DMS53 (cell line): ENCODE data around the gene MANF.
"Not testable (repeated sequence)": the region's sequence is repeated elsewhere in the genome, so short reads cannot be mapped to it uniquely, and the experiment has no call there.

Experiments used
- DNase-seq: peaks from one replicate; lab custom pipeline; 2025; lab: John Stamatoyannopoulos, UW

MANF gene

GRCh38 chr3:51373658-51374421 is 11.3 kb upstream of the MANF start:
- no peak for DNase-seq

- DNase-seq: no peak
Observed at GRCh38 chr3:51374456-51374855, 10.6 kb upstream of the MANF start.

- DNase-seq: no peak
Observed at GRCh38 chr3:51375136-51375535, 10.0 kb upstream of the MANF start.

- DNase-seq: no peak
Observed at GRCh38 chr3:51375571-51375970, 9.5 kb upstream of the MANF start.

- DNase-seq: no peak
Observed at GRCh38 chr3:51378065-51378464, 7.0 kb upstream of the MANF start.

- no peak for DNase-seq
Observed at GRCh38 chr3:51378726-51379125, 6.4 kb upstream of the MANF start.

GRCh38 chr3:51379301-51379700 is 5.8 kb upstream of the MANF start:
- DNase-seq: no peak

- no peak for DNase-seq
Observed at GRCh38 chr3:51379746-51380455, 5.2 kb upstream of the MANF start.

GRCh38 chr3:51380601-51381332 is 4.3 kb upstream of the MANF start:
- DNase-seq: no peak

- DNase-seq: no peak
Observed at GRCh38 chr3:51381333-51381705, 3.8 kb upstream of the MANF start.

- no peak for DNase-seq
Observed at GRCh38 chr3:51382076-51382745, 2.9 kb upstream of the MANF start.

- no peak for DNase-seq
Observed at GRCh38 chr3:51382947-51383578, 2.0 kb upstream of the MANF start.

- DNase-seq: peak; percentile 51
Observed at GRCh38 chr3:51384055-51384725, 901 bp upstream of the MANF start.

- peak; percentile 26 for DNase-seq
Observed at GRCh38 chr3:51385621-51386091, 565 bp downstream of the MANF start.

- no peak for DNase-seq
Observed at GRCh38 chr3:51386159-51386851, 1.2 kb downstream of the MANF start.

- DNase-seq: no peak
Observed at GRCh38 chr3:51386852-51387229, 1.8 kb downstream of the MANF start.

GRCh38 chr3:51387281-51387680 is 2.2 kb downstream of the MANF start:
- not testable (repeated sequence) for DNase-seq

- DNase-seq: peak; percentile 76
Observed at GRCh38 chr3:51388286-51389029, 3.4 kb downstream of the MANF start.

GRCh38 chr3:51389423-51390183 is 4.5 kb downstream of the MANF start:
- peak; percentile 45 for DNase-seq
